Coronary artery (tissue), 2 donors: ENCODE results near the gene EFCAB12.
"Not testable (repeated sequence)": the region's sequence is repeated elsewhere in the genome, so short reads cannot be mapped to it uniquely, and the experiment has no call there.

ENCODE experiments used
- DNase-seq: peaks from one replicate; pipeline ENCODE4 v3.0.0-alpha.2; 2017; ENCODE audit warnings: low spot score
- H3K27ac ChIP-seq, 2 donors: fragments of 200-600 bp; sonication (generic); one replicate each; pipeline ENCODE4 v1.5.1; 2016 to 2019
- H3K4me3 ChIP-seq: fragments of 200-600 bp; sonication (generic); 2 replicates; pipeline ENCODE4 v1.5.1; 2016; ENCODE audit warnings: mild to moderate bottlenecking, moderate library complexity
- TF ChIP-seq, protein P1 (sequence below): fragments of 200-600 bp; sonication (generic); IDR thresholded peaks from one replicate; pipeline ENCODE4 v1.5.1; 2019; ENCODE audit warnings: antibody characterized with exemption

EFCAB12 gene

DNA sequence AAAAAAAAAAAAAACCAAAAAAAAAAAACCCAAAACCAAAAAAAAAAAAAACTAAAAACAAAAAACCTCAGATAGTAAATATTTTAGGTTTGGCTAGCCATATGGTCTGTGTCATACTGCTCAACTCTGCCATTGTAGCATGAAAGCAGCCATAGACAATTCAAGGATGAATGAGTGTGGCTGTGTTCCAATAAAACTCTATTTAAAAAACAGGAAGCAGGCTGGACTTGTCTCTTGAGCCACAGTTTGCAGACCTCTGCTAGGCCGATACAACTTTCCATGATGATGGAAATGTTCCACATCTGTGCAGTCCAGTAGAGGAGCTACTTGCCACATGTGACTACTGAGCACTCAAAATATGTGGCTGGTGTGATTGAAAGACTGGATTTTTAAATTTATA lies 11.1 kb downstream of the EFCAB12 start:
- TF ChIP-seq, protein P1, sequence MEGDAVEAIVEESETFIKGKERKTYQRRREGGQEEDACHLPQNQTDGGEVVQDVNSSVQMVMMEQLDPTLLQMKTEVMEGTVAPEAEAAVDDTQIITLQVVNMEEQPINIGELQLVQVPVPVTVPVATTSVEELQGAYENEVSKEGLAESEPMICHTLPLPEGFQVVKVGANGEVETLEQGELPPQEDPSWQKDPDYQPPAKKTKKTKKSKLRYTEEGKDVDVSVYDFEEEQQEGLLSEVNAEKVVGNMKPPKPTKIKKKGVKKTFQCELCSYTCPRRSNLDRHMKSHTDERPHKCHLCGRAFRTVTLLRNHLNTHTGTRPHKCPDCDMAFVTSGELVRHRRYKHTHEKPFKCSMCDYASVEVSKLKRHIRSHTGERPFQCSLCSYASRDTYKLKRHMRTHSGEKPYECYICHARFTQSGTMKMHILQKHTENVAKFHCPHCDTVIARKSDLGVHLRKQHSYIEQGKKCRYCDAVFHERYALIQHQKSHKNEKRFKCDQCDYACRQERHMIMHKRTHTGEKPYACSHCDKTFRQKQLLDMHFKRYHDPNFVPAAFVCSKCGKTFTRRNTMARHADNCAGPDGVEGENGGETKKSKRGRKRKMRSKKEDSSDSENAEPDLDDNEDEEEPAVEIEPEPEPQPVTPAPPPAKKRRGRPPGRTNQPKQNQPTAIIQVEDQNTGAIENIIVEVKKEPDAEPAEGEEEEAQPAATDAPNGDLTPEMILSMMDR = no peak
- Histone ChIP-seq H3K4me3 (no peak overlapping the region), H3K27ac (no peak overlapping the region)
- DNase-seq = no peak

DNA sequence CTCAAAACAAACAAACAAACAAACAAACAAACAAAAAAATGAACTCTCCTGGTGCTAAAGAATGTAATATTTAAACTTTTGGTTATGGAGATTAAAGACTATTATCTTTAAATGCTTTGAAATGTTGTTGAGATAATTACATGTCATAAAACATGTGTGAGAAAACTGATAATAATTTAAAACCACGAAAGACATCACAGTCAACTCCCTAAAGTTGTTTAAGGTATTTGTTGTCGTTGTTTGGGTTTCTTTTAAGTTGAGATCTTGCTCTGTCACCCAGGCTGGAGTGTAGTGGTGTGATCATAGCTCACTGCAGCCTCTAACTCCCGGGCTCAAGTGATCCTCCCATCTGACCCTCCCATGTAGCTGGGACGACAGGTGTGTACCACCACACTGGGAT lies 12.0 kb downstream of the EFCAB12 start:
- Histone ChIP-seq H3K4me3 (no peak overlapping the region), H3K27ac (no peak overlapping the region)
- TF ChIP-seq, protein P1 = no peak
- no peak for DNase-seq

DNA sequence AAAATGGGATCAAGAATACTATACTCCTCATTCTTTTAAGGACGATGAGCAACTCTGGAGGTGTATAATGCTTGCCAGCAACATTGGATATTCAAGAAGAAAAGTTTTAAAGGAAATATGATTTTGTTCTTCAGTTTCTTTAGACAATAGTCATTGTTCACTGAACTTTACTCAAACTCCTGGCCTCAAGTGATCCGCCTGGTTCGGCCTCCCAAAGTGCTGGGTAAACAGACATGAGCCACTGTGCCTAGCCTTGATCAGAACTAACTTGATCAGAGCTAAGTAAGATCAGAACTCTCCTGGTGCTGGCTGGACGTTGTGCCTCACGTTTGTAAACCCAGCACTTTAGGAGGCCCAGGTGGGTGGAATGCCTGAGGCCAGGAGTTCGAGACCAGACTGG lies 12.6 kb downstream of the EFCAB12 start:
- Histone ChIP-seq H3K27ac (no peak overlapping the region), H3K4me3 (no peak overlapping the region)
- TF ChIP-seq, protein P1 = no peak
- DNase-seq = no peak

DNA sequence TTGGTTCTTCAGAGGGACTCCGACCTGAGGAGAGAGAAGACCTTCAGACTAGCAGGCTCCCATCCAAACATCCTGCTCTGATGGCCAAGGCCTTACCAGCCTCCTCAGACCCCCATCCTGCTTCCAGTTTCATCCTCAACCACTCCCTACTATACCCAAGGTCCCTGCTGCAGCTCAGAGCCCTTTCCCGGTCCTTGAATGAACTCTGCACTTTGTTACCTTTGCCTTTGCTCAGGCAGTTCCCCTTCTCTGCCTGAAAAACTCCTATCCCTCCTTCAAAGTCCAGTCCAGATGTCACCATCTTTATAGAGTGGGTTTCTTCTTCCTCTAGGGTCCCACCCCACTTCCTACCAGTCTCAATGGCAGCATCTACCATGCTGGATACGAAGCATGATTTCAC lies 13.1 kb downstream of the EFCAB12 start:
- TF ChIP-seq, protein P1 = no peak
- no peak overlapping the region for H3K27ac ChIP-seq
- no peak overlapping the region for H3K4me3 ChIP-seq
- DNase-seq = no peak

DNA sequence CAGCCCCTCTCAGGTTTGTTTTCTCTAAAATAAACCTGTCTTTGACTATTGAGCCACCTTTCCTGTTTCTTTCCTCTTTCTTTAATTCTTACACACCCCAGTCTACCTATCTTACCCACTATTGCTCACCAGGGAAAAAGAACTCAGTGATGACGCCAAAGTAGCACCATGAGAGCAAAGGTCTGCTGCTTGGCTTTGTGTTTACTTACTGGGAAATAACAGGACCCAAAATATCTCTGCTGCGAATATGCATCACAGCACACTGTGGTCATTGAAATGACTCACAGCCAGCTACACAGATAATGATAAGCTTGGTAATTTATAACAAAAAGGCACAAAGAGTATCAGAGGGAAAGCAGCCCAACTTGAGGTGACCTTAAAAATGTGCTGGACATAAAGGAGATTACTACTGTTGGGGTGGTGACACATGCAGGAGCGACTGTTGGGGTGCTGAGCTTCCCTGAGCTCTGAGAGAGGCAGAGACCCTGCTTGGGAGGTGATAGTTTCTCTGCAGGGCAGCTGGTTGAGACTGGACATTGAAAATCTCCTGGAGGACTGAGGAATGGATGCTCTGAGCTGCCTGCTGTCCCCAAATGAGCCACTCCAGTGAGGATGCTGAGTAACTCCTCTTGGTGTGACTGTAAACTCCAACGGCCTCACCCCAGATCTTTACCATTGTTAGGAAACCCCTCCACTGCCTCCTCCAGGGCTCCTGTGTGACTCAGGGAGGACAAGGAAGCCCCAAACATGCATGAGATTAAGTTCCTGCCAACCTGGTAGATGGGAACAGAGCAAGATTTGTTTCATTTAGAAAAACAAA lies 14.5 kb downstream of the EFCAB12 start:
- Histone ChIP-seq H3K27ac (peak overlapping the region in 1 of 2 donors; percentile 65), H3K4me3 (no peak overlapping the region)
- DNase-seq = no peak
- TF ChIP-seq, protein P1 = no peak

DNA sequence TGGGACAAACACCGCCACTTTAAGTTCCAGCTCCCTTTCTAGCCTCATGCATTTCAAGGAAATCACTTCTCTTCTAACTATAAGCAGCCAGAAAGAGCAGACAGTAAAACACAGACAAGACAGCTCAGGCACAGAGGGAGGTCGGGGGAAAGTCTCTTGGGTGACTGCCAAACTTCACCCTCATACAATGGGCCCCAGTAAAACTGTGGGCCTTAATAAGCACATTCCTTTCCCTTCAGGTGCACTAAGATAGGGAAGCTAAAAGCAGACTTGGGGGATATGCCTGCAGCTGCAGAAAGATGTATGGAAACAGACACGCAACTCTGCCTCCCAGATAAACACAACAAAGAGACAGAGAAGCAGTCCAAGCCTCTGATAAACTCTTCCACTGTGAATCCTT lies 15.2 kb downstream of the EFCAB12 start:
- DNase-seq, H3K4me3 ChIP-seq, H3K27ac ChIP-seq: not testable (repeated sequence)

DNA sequence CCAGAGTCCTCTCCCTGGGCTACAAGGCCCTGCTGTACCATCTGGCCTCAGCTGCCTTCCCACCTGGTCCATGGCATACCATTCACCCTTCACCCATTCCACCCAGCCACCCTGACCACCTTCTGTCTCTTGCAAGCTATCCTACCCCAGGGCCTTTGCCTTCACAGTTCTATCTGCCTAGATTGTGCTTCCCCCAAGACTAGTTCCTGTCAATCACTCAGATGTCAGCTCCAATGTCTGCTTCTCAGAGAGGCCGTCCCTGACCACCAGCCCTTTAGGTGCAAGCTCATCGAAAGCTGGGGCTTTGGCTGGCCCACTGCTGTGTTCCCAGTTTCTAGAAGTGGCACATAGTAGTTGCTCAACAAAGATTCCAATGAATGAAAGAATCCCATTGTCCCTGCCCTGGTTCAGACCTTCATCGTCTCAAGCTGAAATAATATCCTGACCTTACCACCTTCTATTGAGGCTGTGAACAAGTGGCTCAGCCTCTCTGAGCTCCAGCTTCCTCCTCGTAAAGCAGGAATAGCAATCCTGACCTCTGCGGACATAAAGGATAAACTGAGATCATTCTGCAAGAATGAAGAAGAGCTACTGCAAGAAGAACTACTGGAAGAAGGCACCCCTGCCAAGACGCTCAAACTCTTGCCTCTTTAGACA lies 15.8 kb downstream of the EFCAB12 start:
- no peak for DNase-seq
- Histone ChIP-seq H3K27ac (no peak overlapping the region), H3K4me3 (no peak overlapping the region)
- TF ChIP-seq, protein P1 = no peak
